Activated CD4-positive, alpha-beta T cell treated with anti-CD3 and anti-CD28 coated beads, Interleukin-2, amount 50 U/mL, for 16 hours (primary cell): ENCODE results near the gene KCNJ12.

Experiments
- DNase-seq: peaks from one replicate; pipeline ENCODE4 v3.0.0-alpha.2; 2020

Gene KCNJ12

DNA sequence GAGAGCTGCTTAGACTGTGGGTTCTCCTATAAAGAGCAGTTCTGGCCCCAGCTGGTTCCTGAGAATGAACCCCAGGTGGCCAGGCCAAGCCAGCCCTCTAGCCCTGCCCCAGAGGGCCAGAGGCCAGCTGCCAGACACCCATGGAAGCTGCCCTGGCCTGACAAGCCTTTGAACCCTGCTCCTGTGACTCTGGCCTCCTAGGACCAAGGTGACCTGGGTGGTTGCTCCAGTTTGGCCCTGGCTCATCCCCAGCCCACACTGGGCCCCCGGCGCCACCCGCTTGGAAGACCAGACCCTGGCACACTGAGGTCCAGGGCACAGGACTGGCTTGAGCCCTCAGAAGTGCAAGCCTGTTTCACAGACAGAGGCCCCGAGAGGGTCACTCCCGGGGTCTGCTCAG is 6.8 kb upstream of the KCNJ12 start:
- no peak for DNase-seq

DNA sequence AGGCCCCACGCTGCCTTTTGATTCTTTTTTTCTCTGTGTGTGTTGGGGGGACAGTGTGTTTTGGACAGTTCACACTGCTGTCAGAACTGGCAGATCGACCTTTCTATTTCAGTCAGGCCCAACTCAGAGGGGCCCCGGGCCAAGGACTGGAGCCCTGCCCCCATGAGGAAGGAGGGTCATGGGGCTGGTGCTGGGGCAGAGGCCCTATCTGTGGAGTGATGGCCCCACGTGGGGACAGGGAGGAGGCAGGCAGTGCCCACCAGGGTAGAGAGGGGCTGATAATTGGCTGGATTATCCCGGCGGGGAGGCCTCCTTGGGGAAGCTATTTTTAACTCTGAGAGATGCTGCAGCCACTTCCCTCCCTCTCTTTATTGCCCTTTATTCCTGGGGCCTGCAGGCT is 5.7 kb upstream of the KCNJ12 start:
- DNase-seq = no peak

DNA sequence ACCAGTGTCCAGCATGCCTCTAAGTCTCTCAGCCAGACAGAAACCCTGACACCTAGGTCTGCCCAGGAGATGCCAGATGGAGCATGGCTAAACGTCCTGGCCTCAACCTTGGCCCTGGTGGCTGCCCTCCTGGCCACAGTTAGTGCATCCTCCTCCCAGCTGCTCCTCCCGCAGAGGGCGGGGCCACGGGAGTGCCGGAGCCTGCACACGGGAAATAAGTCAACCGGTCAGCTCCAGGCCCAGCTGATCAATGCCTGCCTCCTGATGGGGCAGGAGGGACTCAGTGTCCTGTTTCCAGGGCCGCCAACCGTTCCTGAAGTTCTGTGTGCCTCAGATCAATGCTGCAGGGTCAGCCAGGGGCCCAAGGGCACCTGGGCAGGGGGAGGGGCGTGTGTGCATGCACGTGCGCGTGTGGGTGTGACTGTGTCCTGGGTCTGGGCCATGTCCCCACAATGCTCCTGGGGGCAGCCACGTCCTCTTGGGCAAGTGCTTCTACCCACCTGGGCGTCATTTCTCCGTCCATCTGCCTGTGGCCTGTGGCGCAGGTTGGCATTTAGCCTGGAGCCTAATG is 4.6 kb upstream of the KCNJ12 start:
- DNase-seq = no peak

DNA sequence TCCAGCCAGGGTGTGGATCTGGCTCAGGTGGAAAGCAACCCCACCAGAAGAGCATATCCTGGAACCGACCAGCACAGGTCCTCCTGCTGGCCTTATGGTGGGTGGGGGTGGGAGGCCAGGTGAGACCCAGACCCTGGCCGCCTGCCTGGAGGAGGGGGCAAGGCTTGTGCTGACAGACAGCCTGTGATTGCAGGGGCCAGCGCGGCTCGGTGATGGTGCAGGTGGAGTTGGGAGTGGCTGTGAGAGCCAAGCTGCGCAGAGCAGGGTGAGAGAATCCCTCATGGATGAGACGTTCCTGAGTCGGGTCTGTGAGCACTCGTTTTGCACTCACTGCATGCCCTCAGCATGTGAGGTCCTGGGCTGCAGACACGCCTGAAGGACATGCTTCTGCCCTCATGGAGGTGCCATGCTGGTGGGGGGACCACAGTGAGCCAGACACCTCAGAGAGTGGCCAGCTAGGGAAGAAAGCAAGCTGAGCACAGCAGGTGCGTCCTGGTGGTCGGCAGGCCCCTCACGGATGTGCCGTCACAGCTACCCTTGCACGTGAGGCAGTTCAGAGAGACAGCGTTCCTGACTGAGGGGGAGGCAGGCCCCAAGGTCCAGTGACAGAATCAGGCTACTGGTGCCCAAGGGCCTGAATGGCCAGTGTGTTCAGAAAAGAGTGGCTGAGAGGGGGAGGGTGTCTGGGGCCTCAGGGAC is 3.8 kb upstream of the KCNJ12 start:
- no peak for DNase-seq

DNA sequence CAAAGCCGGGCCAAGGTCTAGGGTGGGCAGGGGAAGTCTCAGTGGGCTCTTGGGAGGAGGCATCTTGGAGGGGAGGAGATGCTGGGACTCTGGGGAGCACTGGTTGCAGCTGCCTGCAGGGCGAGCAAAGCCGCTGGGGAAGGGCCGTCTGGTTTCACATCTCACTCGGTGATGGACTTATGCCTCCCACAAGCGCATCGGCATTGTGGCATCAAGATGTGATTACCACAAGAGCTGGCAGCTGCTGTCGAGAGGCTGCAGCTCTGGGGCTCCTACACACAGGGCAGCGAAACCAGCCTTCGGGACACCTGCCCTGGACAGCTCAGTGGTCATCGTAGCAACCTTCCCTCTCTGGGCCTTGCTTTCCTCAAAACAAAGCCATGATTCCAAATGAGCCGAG is 3.1 kb upstream of the KCNJ12 start:
- DNase-seq = no peak

DNA sequence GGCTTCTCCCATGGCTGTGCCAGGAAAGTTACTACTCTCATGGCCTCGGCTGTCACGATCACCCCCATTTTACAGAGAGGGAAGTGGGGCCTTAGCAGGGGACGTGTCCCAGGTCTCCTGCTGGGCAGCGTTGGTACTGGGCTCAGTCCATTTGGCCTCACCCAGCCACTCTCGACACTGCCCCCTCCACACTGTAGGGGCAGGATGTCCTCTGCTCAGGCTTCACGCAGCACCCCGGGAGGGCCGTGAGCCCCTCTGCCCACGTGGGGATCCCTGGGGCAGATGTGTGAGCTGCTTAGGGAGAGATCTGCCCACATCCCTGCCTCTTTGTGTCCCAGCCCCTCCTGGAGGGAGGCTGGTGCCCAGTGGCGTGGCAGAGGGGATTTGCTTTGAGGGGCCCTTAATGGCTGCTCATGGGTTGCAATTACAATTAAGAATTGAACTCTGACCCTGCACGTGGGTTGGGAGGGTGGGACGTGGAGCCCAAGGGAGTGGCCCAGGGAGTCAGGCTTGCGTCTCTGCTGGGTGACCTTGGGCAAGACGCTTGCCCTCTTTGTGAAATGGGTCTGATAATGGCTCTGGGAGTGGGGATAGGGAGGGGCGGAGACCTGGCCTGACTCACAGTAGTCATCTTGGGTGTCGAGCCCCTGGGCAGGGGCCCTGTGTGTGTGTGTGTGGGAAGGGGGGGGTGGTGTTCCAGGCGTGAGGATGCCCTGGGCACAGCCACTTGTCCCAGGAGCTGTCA is 2.3 kb upstream of the KCNJ12 start:
- no peak for DNase-seq

DNA sequence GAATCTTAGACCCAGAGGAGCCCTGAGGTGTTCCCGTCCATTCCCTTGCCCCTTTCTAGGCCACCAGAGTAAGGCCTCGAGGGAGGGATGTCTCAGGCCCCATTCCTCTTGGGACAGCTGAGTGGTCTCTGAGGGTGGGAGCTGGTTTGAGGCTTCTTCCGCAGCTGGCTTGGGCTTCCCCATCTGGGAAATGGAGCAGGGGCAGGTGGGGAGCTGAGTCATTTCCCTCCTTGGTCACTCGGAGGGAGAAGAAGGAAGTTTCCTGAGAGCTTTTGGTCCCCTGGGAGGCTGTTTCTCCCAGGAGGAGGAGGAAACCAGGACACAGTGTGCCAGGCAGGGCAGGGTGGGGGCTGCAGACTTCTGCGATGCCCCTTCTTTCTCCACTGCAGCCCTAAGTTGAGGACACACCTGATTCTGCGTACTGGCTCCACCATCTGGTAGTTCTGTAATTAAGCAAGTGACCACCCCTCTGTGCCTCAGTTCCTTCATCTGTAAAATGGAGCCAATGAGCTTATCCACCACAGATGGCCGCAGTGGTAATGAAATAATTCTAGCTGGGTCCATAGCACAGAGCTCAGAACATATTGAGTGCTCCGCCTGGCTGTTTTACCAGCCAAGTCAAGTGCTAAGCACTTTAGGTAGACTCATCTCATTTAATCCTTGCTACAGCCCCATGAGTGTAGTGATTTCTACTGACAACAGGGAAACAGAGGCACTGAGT is 1.6 kb upstream of the KCNJ12 start:
- DNase-seq = no peak

DNA sequence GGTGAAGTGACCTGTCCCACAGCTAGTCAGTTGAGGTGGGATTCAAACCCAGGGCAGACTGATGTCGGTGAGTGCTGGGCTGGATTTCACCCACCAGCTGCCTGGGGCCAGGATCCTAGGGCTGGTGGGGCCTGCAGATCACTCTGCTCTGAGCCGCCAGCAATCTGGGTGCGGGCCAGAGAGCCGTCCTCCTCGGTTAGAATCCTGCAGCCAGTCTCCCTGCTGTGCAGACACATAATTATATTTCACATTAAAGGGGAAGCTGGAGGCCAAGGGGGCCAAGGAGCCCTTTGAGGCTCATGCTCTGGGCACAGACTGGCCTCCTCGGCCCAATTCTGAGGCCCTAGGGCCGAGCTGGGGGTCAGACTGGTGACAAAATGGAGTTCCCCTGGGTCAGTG is 996 bp upstream of the KCNJ12 start:
- DNase-seq = no peak

DNA sequence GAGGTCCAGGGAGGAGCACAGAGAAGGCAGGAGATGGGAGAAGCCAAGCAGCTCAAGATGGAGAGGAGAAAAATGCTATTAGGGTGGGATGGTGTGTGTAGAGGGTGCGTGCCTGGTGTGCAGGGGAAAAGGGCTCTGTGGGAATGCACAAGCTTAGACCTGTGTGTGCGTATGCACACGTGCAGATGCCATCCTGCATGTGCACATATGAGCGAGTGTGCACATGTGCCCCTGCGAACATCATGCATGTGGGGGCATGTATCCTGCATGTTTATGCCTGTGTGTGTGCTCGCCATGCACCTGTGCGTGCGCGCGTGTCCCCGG is 438 bp upstream of the KCNJ12 start:
- DNase-seq = no peak

DNA sequence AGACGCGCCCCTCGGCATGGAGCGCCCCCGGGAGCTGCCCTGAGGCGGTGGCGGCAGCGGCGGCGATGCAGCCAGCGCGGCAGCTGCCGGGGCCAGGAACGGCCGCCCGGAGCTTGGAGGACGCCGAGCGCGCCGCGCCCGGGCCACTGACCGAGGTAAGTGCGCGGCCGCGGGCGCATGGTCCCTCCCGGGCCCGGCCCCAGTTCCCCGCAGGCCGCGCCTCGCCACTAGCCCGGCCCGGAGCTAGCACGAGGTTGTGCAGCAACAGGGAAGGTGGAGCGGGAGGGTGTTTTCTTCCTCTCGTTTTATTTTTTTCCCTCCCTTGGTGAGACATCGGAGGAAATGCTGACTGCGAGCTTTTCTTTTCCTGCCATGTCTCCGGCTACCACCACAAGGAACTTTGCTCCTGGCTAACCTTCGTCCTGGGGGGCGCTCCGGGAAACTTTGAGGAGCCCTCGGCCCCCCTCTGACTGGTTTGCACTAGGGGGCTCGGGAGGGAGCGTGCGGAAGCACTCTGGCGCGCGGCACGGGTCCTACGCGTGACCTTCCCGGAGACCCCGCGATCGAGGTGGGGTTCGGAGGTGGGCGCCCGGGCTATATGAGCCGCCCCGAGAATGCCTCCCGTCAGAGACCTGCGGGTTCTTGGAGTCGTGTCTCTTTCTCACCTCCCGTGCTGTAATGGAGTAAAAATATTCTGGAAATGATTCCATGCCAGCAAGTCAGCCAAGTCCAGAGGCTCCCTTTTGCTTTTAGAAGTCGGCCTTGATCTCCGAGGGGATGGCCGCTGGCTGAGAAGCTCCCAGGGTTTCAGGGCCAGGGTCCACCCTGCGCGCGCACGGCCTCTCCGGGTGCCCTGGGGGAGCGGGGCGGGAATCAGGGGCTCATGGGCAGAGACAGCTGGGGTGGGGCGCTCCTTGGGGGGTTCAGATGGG is 868 bp downstream of the KCNJ12 start:
- DNase-seq = no peak

DNA sequence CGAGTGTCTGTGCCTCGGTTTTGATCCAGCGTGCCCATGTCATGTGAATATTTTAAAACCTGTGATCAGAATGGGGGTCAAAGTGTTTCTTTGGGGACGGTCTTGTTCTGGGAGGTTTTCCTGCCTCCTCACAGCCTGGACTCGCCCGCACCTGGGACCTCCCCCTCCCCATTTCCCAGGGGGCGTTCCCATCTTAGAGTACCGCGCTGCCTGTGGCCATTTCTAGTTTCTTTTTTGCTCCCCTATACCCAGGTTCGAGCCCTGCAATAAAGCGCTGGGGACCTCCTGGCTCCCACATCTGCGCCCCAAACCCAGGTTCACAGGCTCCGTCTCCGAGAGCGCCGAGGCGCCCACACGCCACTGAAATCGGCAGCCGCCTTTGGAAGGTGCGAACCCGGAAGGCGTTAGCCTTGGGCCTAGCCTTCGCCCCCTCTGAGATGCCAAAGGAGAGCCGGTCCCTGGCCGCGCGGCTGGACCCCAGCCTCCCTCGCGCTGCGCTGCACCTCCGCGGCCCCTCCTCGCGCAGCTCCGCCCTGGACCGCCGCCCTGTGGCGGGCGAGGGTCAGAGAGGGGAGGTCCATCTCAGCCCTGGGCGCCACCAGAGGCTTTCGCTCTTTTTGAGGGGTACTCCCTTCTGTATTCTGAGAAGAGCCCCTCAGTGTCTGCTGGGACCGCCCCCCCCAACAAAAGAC is 1.7 kb downstream of the KCNJ12 start:
- DNase-seq = no peak

DNA sequence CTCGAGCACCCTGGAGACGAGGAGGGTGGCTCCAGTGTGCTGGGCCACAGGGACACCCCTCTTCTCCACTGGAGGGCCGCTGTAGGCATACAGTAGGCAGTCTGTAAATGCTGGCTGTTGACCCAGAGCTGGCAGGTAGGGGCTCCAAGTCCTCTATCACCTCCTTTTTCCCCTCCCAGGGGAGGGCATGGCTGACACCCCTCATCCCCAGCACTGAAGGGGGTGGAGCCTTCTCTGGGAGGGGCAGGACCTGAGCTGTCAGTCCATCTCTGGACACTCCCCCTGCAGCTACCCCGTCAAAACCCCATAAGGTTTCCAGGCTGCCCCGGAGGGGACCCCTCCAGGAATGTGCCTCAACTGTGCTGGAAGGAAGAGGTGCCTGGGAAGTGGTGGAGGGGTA is 2.4 kb downstream of the KCNJ12 start:
- DNase-seq = no peak

DNA sequence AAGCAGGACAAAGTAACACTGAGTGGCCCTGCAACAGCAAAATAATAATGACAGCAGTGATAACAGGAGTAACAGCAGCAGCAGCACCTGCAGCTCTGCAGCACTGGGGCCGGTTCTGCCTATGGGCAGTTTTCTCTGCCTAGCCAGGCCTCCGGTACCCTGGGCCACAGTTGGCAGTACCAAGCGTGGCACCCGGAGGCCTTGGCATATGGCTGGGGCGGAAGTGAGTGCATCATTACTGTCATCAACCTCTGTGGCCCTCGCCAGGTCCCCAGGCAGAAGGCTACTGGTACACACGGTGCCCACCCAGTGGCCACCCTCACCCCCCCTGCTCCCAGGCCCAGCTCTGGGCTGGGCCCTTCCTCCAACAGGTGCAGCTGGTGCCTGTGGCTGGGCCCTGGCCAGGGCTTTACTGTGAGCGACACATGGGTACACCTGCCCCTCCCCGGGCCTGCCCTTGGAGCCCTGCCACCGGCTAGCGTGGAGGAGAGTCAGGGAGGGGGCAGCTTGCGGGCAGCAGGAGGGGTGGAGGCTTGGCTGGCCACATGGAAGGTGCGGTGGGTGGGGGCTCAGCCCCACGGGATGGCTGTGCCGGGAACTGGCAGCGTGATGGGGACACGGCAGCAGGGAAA is 3.0 kb downstream of the KCNJ12 start:
- no peak for DNase-seq

DNA sequence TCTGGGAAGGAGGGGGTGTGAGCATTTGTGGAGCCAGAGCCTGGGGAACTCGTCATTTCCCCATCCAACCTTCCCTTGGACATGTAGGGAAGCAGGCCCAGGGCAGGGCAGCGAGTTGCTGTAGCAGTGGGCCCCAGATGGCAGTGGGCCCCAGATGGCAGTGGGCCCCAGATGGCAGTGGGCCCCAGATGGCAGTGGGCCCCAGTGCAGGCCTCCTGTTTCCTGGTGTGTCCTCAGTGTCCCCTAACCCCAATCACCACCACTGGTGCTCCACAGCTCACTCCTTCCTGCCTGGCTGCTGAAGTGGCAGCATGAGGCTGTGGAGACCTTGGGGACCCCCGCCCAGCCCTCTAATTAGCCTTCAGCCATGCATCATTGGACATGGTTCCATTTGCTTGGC is 4.5 kb downstream of the KCNJ12 start:
- no peak for DNase-seq

DNA sequence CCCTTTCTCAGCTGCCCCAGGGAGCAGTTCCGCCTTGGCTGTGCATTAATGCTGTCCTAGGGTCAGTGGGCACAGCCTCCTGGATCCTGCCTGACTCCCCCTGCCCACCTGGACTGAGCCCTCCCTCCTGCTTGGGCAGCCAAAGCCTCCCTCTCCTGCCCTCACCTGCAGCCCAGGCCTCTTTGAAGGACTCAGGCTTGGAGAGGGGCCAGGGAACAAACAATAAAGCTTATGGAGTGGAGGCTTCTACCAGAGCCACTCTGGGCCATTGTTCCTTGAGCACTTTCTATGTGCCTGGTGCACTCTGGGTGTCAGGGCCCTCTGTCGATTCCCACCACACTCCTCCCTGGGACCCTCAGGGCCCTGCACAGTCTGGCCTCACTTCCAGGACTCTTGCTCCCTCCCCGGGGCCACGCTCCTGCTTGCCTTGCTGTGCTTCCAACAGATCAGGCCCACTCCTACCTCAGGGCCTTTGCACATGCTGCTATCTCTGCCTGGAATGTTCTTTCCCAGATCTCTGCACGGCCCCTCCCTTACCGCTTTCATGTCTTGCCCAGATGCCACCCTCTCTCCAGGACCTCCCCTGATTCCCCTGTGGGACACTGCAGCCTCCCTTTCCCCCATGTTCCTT is 5.0 kb downstream of the KCNJ12 start:
- no peak for DNase-seq

DNA sequence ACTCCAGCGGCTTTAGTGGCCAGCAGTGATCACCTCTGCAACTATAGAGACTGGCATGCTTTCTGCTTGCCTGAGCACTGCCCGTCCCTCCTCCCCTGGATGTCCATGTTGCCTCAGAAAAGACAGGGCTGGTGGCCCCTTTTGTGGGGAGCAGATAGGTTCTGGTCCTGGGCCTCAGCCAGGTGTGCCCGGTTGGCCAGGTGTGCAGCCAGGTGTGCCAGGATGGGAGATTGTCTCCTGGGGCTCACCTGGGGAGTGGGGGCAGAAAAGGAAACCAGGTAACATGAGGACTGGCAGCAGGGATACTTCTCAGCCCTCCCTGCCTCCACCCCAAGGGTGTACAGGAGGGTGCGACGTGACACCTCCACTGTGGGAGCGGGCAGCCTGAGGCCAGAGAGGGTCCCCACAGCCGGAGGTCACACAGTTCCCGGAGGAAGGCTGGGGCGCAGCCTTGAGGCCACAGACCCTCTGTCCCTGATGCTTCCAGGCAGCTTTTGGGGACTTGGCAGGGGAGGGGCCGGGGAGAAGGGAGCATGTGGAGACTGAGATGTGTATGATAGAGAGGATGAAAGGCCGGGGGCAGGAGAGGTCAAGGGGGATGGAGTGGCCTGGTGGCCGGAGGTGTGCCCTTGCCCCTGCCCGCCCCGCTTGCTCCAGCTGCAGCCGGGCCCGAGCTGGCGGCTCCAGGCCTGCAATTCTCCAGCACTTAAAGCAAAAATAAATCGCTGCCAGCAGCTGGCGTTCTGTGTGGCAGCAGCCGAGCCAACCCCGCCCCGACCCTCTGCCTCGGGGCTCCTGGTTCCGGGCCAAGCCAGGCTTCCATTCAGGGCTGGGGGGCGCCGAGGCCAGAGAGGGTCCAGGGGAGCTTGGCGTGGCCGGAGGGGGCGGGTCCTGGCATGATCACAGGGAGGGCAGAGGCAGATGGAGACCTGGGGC is 6.7 kb downstream of the KCNJ12 start:
- no peak for DNase-seq

DNA sequence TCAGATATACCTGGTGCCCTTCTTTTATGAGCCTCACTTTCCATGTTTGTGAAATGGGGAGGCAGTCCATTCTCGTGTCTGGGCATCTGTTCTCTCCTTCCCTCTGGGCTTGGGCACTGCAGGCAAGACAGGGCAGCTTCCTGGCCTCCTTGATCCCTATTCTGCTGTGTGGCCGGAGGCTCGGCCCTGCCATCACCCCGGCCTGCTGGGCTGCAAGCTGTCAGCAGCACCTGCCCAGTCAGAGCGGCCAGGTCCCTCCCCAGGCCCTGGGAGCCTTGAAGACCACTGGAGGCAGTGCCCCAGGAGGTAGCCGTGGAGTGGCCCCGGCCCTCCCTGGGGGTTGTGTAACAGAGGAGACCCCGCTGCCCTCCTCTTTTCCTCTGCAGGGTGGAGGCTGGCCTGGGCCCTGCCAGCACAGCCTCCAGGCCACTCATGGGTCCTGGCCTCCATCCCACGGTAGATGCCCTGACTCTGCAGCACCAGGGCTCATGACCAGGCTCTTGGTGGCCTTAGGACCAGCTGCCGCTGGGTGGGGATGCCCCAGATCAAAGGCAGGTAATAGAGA is 9.2 kb downstream of the KCNJ12 start:
- DNase-seq = no peak

DNA sequence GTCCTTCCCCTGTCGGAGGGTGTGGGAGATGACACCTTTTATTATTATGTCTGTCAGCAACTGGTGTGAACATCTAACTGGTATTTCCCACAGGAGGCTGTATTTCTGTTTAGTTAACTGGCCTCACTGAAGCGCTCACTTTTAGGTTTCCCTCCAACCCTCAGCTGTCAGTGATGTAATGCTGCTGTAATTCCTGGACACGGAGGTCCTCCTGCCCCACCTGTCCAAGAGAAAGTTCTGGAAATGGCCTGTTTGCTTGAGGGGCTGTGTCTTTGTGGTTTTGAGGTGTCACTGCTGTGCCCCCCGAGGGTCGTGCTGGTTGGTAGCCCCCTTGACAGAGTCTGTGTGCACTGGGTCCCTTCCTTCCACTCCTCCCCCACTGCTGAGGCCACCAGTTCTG is 11.5 kb downstream of the KCNJ12 start:
- no peak for DNase-seq

DNA sequence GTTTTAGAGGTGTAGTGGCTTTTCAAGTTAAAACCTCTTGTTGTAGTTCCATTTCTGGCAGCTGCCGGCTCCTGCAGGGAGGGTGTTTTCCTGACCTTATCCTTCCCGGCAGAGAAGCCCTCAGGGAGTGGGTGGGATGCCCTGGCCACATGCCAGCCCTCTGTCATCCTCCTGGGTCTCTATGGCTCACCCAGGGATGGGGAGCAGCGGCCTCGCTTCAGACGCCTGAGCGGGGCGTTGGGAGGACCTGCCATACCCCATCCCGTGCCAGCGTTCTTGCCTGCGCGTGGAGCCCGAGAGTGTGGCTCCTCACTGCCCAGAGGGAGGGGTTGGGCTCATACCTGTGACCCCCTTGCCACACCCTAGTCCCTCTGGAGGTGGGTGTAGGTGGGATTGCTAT is 11.9 kb downstream of the KCNJ12 start:
- no peak for DNase-seq

DNA sequence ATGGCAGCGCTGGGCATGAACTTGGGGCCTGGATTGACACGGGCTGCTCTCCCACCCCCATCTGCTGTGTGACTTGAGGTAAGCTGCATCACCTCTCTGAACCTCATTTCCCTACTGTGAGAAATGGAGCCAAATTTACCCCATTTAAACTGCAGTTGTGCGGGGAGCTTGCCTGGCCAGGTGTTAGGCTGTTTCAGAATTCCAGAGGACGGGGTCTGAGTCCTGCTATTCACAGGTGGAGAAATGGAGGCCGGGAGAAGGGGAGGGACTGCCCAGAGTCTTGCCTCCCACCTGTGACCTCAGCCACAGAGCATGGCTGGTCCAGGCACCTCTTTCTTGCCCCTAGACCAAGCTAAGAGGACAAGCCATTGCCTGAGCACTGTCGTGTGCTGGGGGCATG is 12.8 kb downstream of the KCNJ12 start:
- no peak for DNase-seq
